DMS53 treated with DMSO at 0.1 percent for 48 hours (cell line): ENCODE data around the gene RRP15.
A peak's percentile ranks its signal among the peaks of the same experiment; 100 is the strongest.

Experiments used
- DNase-seq: peaks from one replicate; lab custom pipeline; 2025; ENCODE audit not compliant: unreplicated experiment; lab: John Stamatoyannopoulos, UW

RRP15 gene

GRCh38 chr1:218336328-218336727 lies 51.2 kb downstream of the RRP15 start:
- DNase-seq: no peak

DNA sequence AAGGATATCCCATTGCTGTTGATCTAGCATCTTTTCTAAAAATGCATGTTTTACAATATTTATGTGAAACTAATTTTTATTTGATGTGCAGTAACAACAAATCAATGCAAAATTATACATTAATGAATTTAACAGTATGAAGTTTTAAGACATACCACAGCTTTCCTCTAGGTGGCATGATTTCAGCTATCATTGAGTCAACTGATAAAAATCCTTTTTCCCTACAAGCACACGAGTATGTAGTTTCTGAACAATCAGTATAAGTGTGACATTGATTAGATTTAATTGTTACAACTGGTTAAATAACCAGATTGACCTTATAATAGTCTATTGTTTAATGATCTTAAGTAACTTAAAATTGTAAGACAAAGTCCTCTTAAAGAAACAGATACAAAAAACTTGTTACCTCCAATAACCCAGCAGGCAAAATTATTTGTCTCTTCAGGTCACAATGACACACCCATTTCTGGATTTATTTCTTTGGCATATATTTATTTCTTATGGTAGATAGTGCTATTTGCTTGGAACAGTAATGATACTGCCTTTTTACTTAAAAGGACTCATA lies 54.3 kb downstream of the RRP15 start:
- peak; percentile 73 for DNase-seq

GRCh38 chr1:218341325-218341724 lies 56.2 kb downstream of the RRP15 start:
- no peak for DNase-seq

- no peak for DNase-seq
Measured at GRCh38 chr1:218342091-218342490, 57.0 kb downstream of the RRP15 start.

DNA sequence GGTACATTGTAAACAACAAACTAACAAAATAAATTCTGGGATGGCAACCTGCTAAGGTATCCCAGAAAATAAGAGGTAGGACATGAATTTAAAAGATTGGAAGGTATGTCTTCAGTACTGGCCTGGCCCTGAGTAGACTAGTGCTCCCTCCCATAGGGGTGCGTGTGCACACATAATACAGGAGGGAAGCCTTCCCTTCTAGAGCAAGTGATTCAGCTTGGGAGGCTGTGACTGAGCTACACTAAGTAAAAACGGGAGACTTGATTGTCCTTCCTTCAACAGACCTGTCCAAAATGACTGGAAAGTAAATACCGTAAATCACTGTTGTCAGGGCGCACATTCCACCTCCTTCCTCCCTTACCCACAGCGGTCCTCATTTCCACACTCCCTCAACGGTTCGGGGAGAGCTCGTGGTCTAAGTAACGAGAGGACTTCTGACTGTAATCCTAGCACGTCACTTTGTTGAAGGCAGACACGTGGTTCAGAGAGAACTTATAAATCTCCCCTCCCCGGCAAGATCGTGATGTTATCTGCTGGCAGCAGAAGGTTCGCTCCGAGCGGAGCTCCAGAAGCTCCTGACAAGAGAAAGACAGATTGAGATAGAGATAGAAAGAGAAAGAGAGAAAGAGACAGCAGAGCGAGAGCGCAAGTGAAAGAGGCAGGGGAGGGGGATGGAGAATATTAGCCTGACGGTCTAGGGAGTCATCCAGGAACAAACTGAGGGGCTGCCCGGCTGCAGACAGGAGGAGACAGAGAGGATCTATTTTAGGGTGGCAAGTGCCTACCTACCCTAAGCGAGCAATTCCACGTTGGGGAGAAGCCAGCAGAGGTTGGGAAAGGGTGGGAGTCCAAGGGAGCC lies 60.0 kb downstream of the RRP15 start, which contains the start of gene TGFB2:
Gene TGFB2 (plus strand): TSS at position 523 of the 859 bp plus-strand sequence. CDS start 1,366 bp downstream, outside the sequence.
- peak; percentile 86 for DNase-seq

DNA sequence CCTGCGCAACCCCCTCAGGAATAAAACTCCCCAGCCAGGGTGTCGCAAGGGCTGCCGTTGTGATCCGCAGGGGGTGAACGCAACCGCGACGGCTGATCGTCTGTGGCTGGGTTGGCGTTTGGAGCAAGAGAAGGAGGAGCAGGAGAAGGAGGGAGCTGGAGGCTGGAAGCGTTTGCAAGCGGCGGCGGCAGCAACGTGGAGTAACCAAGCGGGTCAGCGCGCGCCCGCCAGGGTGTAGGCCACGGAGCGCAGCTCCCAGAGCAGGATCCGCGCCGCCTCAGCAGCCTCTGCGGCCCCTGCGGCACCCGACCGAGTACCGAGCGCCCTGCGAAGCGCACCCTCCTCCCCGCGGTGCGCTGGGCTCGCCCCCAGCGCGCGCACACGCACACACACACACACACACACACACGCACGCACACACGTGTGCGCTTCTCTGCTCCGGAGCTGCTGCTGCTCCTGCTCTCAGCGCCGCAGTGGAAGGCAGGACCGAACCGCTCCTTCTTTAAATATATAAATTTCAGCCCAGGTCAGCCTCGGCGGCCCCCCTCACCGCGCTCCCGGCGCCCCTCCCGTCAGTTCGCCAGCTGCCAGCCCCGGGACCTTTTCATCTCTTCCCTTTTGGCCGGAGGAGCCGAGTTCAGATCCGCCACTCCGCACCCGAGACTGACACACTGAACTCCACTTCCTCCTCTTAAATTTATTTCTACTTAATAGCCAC lies 60.7 kb downstream of the RRP15 start:
- DNase-seq: peak; percentile 77

DNA sequence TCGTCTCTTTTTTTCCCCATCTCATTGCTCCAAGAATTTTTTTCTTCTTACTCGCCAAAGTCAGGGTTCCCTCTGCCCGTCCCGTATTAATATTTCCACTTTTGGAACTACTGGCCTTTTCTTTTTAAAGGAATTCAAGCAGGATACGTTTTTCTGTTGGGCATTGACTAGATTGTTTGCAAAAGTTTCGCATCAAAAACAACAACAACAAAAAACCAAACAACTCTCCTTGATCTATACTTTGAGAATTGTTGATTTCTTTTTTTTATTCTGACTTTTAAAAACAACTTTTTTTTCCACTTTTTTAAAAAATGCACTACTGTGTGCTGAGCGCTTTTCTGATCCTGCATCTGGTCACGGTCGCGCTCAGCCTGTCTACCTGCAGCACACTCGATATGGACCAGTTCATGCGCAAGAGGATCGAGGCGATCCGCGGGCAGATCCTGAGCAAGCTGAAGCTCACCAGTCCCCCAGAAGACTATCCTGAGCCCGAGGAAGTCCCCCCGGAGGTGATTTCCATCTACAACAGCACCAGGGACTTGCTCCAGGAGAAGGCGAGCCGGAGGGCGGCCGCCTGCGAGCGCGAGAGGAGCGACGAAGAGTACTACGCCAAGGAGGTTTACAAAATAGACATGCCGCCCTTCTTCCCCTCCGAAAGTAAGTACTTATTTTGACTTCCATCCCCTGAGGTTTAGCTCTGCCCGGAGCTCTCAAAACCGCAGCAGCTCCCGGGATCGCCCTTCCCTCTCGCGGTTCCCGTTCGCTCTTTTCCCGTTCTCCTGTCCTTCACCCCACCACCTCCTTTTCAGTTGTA lies 61.5 kb downstream of the RRP15 start:
- DNase-seq: peak; percentile 38

GRCh38 chr1:218347336-218347722 lies 62.2 kb downstream of the RRP15 start:
- no peak for DNase-seq

DNA sequence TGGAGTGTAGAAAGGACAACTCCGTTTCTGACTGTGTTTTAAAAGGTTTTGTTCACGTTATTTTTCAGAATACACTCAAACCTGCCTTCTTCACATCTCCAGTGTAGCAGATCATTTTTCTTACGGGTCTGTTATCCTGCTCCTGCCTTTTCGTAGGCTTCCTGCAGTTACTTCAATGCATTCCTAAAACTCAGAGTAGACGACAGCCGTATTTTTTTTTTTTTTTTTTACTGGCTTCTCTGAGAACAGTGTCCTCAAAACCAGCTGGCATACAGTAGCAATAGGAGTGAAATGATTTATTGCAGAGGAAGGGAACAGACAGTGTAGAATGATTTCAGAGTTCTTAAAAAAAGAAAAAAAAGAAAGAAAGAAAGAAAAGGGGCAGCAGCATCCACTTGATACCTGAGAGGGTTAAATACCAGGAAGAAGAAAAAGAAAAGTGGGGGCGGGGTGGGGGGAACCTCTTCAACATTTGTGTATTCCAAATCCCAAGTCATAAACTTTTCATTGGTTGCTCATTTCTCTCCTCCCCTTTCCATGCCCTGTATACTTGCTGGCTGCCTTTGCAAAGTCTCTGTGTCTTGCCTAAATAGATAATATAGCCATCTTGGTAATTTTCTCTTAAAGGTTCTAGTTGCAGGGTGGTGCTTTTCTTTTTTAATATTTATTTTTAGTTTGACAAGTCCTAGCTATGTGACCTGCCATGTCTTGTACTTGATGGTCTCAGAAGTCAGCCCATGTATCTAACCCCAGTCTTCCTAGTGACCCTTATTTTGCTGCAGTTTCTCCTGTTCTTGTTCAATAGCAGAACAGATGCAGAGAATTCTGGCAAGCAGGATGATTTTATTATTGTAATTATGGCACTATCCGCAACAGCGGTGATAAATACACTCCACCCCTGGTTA lies 62.9 kb downstream of the RRP15 start:
- DNase-seq: peak; percentile 70

DNA sequence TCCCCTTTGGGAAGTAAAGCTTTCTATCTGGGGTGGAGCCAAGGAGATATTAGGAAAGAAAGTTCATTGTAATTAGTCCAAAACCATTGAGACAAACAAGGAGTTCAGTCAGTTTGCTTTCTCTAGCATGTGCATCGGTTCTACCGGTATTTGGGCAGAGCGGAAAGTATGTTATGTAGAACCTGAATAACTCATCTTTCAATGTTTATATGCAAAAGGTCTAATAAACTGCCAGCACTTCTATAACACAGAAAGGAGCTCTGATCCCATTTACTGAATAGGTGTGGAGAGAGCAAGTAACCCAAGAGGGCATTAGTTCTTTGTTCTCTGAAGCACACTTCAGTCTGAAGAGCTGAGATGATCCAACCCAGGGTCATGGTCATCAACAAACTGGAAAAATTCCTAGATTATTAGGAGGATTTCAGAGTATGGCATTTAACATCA lies 63.6 kb downstream of the RRP15 start:
- peak; percentile 90 for DNase-seq

- DNase-seq: no peak
Measured at GRCh38 chr1:218349348-218350034, 64.4 kb downstream of the RRP15 start.

DNA sequence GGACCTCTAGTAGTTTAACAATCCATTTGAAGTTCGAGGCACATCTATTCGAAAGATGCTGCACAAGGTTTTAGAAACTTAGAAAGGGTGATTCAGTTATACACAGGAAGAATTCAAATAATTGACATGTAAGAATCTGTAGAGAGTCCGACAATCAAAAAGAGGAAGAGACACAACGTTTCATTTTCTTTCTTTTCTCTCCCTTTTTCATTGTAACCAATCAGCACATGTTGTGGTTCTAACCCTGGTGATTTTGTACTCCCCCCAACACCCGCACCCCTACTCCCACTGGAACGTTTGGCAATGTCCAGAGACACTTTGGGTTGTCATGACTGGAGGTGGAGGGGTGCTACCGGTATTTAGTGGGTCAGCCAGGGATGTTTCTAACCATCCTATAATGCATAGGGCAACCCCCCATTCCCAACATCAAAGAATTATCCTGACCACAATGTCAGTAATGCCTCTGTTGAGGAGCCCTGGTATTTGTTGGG lies 65.0 kb downstream of the RRP15 start:
- no peak for DNase-seq

DNA sequence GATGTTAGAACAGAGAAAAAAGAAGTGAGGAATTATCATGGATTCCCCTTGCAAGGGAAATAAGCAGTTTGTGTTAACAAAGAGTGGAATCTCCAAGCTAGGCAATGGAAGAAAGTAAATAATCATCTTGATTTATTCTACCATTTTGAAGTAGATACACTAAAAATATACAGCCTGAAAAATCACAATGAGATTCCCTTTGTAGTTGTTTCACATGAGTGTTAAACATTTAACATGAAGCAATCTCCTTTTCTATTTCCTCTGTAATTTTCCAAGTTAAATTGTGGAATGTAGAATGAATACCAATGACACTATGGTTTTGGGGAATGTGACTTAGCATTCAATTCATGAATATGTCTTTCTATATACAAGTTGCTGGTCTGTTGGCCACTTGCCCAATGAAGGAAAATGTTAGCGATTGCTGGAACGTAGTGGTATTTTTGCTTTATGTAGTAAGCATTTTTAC lies 65.7 kb downstream of the RRP15 start:
- no peak for DNase-seq

DNA sequence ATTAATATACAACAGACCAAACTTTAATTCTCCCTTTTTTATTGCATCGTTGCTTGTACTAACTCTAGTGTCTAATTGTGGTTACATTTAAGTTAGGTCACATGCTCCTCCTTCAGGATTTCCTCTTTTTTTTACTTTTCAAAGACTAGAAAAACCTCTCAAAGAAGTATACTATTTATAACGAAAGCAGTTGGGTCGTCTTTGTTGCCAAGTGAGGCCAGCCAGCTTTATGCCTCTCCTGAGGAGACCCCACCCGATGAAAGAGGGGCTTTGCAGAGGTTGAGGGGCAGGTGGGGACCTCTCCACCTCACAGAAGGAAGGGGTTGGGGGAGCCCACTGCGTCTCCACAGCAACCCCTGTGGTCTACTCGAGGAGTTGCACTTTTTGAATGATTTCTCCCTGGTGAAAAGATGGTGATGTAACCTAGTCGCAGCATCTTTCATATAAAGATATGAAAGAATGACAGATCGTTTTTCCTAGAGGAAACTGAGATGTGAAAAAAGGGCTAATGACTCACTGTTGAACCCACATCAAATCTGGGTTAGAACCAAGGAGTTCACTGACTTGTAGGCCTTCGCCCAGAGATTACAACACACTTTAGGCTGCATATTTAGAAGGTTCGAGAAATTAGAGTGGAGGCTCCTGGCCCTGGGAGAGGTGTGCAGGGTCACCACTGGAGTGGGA lies 66.4 kb downstream of the RRP15 start:
- DNase-seq: no peak

- no peak for DNase-seq
Measured at GRCh38 chr1:218352075-218352438, 67.0 kb downstream of the RRP15 start.

DNA sequence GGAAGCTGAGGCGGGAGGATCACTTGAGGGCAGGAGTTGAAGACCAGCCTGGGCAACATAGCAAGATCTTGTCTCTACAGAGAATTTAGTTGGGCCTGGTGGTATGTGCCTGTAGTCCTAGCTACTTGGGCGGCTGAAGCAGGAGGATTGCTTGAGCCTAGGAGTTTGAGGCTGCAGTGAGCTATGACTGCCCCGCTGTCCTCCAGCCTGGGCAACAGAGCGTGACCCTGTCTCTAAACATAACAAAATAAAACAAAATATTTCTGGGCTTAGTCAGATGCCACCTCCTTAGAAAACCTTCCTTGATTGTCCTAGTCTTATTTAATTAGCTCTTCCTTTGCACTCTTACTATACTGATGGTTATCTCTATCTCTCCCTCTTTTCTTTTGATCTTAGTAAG lies 68.6 kb downstream of the RRP15 start:
- no peak for DNase-seq

DNA sequence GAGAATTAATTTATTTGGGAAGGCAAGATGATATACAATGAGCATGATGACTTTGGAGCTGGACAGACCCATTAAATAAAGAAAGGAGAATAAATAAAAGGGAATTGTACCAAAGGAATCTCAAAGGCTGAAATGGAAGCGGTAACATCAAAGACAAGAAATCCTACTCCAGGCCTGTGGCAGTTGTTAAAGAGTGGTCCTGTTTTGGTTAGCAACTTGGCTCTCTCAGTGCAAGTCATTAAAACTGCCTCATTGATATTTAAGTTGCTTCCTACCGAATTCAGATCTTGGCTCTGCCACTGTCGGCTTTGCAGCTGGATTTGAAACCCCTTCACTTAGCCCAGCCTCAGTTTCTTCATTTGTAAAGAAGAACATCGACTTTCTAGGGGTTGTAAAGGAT lies 70.2 kb downstream of the RRP15 start:
- no peak for DNase-seq

DNA sequence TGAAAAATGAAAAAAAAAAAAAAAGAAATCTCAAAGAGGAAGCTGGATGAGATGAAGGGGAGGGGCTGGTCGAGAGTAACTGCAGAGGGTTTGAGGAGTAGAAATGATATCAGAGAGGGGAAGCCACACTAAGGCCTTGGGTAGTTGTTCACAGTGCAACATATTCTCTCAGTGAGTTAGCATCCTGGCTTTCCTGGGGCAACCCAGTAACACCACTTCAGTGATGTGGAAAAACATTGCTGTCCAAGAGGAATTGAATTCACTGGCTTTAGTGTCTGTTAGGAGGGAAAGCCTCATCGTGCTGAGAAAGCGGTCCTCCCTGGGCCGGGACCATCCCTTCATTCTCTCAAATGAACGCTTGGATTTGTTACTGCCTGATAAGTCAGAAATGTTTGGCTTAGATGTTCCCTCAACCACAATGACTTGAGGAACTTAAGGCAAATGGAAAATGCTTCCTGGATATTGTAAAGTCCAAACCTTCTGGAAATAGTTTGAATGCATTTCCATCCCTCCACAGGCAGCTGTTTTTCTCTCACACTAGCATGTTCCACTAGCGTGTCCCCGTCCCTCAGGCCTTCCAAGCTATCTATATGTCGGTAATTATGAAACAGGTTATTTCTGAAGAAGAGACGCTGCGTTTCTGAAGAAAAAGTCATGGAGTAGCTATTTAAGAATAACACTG lies 72.3 kb downstream of the RRP15 start:
- no peak for DNase-seq
